ENCODE data around the gene TULP1.

DNA sequence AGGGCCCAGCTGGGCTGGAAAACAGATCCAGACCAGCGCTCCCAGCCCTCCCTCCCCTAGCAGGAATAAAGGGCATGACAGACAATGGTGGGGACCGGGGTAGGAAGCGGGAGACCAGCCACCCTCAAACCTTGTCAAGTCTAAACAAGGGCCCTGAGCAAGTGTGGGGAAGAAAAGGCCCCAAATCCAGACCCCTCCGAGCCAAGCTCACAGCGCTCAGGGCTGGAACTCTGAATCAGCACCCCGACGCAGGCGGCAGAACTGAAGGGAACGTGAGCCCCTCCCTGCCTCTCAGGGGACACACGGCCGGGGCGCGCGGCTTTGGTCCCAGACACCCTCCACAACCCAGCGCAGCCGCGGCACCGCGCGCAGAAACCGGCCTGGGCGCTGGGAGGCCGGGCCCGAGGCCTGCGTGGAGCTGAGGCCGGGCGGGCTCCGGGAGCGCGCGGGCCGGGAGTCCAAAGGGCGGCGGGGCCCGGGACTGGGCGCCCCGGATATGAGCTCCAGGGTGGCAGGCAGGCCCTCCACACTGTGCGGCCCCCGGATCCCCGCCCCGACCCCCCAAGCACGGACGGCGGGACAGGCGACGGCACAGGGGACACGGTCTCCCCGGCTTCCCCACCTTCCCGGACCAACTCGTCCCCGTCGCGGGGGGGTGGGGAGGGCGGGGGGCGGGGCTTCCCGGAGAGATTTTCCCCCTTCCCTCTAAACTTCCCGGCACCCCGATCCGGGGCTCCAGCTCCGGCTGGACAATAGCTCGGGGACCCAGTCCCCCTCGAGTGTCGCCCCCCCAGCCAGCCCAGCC, 16.5 kb downstream of the TULP1 start:
- TF ChIP-seq, protein P1, sequence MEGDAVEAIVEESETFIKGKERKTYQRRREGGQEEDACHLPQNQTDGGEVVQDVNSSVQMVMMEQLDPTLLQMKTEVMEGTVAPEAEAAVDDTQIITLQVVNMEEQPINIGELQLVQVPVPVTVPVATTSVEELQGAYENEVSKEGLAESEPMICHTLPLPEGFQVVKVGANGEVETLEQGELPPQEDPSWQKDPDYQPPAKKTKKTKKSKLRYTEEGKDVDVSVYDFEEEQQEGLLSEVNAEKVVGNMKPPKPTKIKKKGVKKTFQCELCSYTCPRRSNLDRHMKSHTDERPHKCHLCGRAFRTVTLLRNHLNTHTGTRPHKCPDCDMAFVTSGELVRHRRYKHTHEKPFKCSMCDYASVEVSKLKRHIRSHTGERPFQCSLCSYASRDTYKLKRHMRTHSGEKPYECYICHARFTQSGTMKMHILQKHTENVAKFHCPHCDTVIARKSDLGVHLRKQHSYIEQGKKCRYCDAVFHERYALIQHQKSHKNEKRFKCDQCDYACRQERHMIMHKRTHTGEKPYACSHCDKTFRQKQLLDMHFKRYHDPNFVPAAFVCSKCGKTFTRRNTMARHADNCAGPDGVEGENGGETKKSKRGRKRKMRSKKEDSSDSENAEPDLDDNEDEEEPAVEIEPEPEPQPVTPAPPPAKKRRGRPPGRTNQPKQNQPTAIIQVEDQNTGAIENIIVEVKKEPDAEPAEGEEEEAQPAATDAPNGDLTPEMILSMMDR (IDR thresholded peaks at IDR 0.05; ENCODE audit: poor library complexity) = no peak
- no peak for TF ChIP-seq EZH2phosphoT487 (IDR thresholded peaks at IDR 0.05; ENCODE audit: low read depth, severe bottlenecking, unreplicated experiment)
